HUES48 (cell line): ENCODE measurements around the gene C16orf87.

Experiments used
- H3K27ac ChIP-seq: one replicate; pipeline ENCODE4 v1.7.0; 2013; ENCODE audit warnings: low read depth, low read length, inconsistent platforms
- H3K27me3 ChIP-seq: 2 replicates; pipeline ENCODE4 v1.6.1; 2013; ENCODE audit warnings: mild to moderate bottlenecking, low read length; ENCODE audit not compliant: control insufficient read depth, insufficient read depth
- H3K36me3 ChIP-seq: 2 replicates; pipeline ENCODE4 v1.6.1; 2013; ENCODE audit warnings: low read length; ENCODE audit not compliant: control insufficient read depth, insufficient read depth
- H3K4me1 ChIP-seq: 2 replicates; pipeline ENCODE4 v1.6.1; 2013; ENCODE audit warnings: mild to moderate bottlenecking, low read length; ENCODE audit not compliant: control insufficient read depth, insufficient read depth
- H3K4me3 ChIP-seq: 2 replicates; pipeline ENCODE4 v1.5.1; 2013; ENCODE audit warnings: mild to moderate bottlenecking, low read depth, low read length
- H3K9ac ChIP-seq: 2 replicates; pipeline ENCODE4 v1.6.1; 2013; ENCODE audit warnings: mild to moderate bottlenecking, low read depth, low read length, moderate library complexity
- H3K9me3 ChIP-seq: 2 replicates; pipeline ENCODE4 v1.6.1; 2013; ENCODE audit warnings: low read length; ENCODE audit not compliant: control insufficient read depth, insufficient read depth

The C16orf87 gene

DNA sequence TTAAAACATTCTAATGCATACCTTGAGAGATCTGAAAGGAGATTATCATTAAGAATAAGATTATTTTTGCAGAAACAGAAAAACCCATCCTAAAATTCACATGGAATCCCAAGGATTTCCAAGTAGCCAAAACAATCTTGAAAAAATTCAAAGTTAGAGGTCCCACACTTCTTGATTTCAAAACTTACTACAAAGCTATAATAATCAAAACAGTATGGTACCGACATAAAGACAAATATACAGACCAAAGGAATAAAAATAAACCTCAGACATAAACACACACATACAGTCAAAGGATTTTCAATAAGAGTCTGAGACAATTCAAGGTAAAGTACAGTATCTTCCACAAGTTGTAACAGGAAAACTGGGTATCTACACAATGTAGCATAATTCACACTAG, 16.2 kb downstream of the C16orf87 start:
- no peaks in the 10 kb centered on the region for H3K9me3 ChIP-seq
- H3K9ac ChIP-seq = no peak overlapping the region
- H3K4me3 ChIP-seq = no peak overlapping the region
- no peaks in the 10 kb centered on the region; the same call in 1 of the 2 replicates for H3K36me3 ChIP-seq
- peaks cover 3% of the 10 kb centered on the region; the same call in 1 of the 2 replicates for H3K4me1 ChIP-seq
- no peaks in the 10 kb centered on the region for H3K27me3 ChIP-seq
- no peak overlapping the region for H3K27ac ChIP-seq

DNA sequence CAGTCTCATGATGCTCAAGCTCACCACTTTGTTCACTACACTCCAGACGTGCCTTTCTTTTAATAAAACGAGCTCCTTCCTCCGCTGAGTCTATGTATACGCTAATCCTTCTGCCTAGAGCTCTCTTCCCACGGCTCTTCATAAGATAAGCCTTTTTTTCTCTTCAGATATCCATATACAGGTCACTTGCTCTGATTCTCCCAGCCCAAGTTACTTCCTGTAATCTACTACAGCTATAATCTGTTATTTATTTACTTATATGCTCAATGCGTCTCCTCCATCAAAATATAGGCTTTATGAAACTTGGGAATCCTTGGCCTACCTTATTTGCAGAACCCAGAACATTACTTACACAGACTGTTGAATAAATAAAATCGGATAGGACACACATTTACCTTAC, 17.4 kb downstream of the C16orf87 start:
- Histone ChIP-seq H3K4me1 (peaks cover 3% of the 10 kb centered on the region; the same call in 1 of the 2 replicates), H3K27me3 (no peaks in the 10 kb centered on the region), H3K36me3 (peaks cover 2% of the 10 kb centered on the region; the same call in 1 of the 2 replicates), H3K4me3 (no peak overlapping the region), H3K27ac (no peak overlapping the region), H3K9me3 (no peaks in the 10 kb centered on the region), H3K9ac (no peak overlapping the region)

DNA sequence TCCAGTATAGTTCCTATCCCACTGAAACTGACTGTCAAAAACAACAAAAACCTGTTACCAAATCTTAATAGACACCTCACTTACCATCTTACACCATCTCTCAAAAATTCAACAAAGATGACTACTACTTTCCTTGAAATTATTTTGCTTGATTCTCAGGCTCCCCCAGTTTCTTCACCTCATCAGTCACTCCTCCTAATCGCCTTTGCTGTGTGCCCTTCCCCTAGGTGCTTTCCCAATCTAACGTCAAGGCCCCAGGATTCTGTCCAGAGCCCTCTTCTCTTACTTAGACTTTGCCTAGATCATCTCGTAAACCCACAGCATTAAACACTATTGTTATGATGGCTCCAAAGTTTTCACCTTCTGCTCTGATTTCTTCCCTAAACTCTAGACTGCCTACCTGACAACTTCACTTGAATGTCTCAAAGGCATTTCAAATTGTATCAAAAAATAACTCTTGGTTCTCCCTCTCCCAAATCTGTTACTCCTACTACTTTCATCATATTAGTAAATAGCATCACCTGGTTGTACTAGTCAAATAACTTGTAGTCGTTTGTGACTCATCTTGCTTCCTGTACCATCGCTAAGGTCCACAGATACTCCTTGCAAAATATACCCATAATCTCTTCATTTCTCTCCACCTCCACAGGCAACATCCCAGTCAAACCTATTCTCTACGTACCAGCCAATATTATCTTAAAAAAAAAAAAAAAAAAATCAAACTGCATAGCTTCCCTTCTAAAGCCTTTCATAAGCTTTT, 18.0 kb downstream of the C16orf87 start:
- Histone ChIP-seq H3K9me3 (no peaks in the 10 kb centered on the region), H3K27me3 (no peaks in the 10 kb centered on the region), H3K4me3 (no peak overlapping the region), H3K27ac (no peak overlapping the region), H3K4me1 (peaks cover 7% of the 10 kb centered on the region; the same call in 1 of the 2 replicates), H3K9ac (no peak overlapping the region), H3K36me3 (peaks cover 8% of the 10 kb centered on the region)

DNA sequence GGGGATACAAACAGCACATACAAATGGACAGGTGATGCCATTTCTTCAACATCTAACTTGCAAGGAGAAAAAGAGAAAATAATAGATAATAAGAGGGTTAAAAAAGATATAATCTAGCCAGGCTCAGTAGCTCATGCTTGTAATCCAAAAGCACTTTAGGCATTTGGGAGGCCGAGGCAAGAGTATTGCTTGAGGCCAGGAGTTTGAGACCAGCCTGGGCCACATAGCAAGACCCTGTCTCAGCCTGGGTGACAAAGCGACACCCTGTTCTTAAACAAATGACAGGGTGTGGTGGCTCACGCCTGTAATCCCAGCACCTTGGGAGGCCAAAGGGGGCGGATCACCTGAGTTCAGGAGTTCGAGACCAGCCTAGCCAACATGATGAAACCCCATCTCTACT, 19.3 kb downstream of the C16orf87 start:
- Histone ChIP-seq H3K4me1 (peaks cover 6% of the 10 kb centered on the region; the same call in 1 of the 2 replicates), H3K9ac (no peak overlapping the region), H3K36me3 (peaks cover 13% of the 10 kb centered on the region), H3K27ac (no peak overlapping the region), H3K4me3 (no peak overlapping the region), H3K9me3 (no peaks in the 10 kb centered on the region), H3K27me3 (no peaks in the 10 kb centered on the region)

DNA sequence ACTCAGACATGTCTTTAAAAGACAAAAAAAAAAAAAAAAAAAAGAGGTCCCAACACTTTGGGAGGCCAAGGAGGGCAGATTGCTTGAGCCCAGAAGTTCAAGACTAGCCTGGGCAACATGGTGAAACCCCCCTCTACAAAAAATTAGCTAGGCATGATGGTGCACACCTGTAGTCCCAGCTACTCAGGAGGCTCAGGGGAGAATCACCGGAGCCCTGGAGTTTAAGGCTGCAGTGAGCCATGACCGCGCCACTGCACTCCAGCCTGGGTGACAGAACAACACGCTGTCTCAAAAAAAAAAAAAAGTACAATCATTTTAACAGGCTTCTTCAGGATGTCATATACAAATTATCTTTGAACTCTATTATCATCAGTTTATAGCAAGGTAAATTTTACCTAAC, 22.0 kb downstream of the C16orf87 start:
- Histone ChIP-seq H3K4me3 (no peak overlapping the region), H3K9me3 (no peaks in the 10 kb centered on the region), H3K27ac (no peak overlapping the region), H3K9ac (no peak overlapping the region), H3K36me3 (peaks cover 17% of the 10 kb centered on the region), H3K4me1 (peaks cover 6% of the 10 kb centered on the region; the same call in 1 of the 2 replicates), H3K27me3 (no peaks in the 10 kb centered on the region)

DNA sequence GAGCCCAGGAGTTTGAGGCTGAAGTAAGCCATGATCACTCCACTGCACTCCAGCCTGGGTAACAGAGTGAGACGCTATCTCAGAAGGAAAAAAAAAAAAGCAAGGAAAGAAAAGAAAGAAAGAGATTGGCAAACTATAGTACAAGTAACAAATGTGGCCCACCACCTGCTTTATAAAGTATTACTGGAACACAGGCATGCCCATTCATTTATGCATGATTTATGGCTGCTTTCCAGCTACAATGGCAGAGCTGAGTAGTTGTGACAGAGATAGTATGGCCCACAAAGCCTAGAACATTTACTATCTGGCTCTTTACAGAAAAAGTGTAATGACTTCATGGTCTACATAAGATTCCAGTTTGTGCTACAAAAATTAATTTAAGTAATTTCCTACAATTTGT, 23.6 kb downstream of the C16orf87 start:
- Histone ChIP-seq H3K27ac (no peak overlapping the region), H3K36me3 (peaks cover 27% of the 10 kb centered on the region), H3K4me1 (peaks cover 6% of the 10 kb centered on the region; the same call in 1 of the 2 replicates)

DNA sequence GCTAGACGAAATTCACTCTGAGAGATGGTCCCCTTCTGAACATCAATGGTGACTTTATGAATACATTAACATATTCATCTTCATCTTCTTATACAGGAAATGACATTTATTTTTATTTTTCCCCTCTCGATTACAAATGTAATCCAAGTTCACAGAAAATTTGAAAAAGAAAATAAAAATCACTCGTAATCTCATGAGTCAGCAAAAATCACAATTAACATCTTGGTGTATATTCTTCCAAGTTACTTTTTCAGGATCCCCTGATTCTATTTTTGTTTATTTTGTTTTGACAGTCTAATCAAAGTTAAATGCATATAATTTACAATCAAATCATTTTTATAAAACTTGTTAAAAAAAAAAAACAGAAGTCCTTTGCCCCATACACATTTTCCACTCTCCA, 27.6 kb downstream of the C16orf87 start:
- Histone ChIP-seq H3K27ac (no peak overlapping the region), H3K4me1 (peaks cover 6% of the 10 kb centered on the region; the same call in 1 of the 2 replicates), H3K36me3 (peaks cover 26% of the 10 kb centered on the region), H3K9ac (no peak overlapping the region), H3K9me3 (no peaks in the 10 kb centered on the region), H3K4me3 (no peak overlapping the region), H3K27me3 (no peaks in the 10 kb centered on the region)

More for the DNA sequence above, 23.6 kb downstream of the C16orf87 start:
- Histone ChIP-seq H3K4me3 (no peak overlapping the region), H3K27me3 (no peaks in the 10 kb centered on the region), H3K9me3 (no peaks in the 10 kb centered on the region), H3K9ac (no peak overlapping the region)

DNA sequence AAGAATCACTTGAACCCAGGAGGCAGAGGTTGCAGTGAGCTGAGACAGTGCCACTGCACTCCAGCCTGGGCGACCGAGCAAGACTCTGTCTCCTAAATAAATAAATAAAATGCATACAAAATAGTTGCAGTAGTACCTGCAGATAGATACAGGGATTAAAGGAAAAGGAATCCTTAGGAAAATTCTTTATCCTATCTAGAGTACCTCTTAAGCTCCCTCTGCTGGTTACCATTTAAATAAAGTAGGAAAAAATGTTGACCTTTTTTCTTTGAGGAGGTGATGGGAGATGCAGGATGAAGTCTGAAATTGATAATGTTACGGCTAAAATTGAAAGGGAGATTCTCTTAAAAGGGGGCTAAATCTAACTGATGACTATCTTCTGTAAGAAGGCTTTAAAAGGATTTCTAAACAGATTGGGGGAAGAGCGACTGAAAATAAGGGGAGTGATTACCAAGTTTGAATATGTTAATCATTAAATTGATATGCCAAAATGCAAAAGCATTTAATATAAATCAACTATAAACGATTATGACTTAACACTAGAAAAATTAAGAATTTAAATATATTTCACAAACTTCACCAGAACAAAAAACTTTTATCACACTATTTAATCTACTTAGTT, 29.4 kb downstream of the C16orf87 start:
- H3K9me3 ChIP-seq = no peaks in the 10 kb centered on the region; the same call in 1 of the 2 replicates
- H3K4me3 ChIP-seq = no peak overlapping the region
- no peak overlapping the region for H3K27ac ChIP-seq
- no peaks in the 10 kb centered on the region for H3K4me1 ChIP-seq
- peaks cover 17% of the 10 kb centered on the region for H3K36me3 ChIP-seq
- H3K27me3 ChIP-seq = no peaks in the 10 kb centered on the region
- H3K9ac ChIP-seq = no peak overlapping the region

DNA sequence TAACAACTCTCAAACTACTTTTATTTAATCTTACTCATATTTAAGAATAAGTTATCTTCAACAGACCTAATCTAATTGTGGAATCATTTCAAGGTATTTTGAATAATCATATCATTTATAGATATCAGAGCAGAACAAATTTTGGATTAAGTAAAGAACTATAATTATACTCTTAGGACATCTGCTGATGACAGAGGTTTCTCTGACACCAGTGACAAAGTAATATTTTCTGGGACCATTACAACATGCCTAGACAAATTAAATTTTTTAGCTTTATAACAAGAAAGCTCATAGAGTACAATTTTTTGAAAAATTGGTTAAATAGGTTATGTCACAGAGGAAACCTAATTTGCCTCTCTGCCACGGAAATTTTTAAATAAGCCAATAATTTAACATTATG, 30.5 kb downstream of the C16orf87 start:
- Histone ChIP-seq H3K9me3 (no peaks in the 10 kb centered on the region; the same call in 1 of the 2 replicates), H3K36me3 (peaks cover 21% of the 10 kb centered on the region), H3K4me1 (no peaks in the 10 kb centered on the region), H3K4me3 (no peak overlapping the region), H3K27ac (no peak overlapping the region), H3K27me3 (no peaks in the 10 kb centered on the region), H3K9ac (no peak overlapping the region)

DNA sequence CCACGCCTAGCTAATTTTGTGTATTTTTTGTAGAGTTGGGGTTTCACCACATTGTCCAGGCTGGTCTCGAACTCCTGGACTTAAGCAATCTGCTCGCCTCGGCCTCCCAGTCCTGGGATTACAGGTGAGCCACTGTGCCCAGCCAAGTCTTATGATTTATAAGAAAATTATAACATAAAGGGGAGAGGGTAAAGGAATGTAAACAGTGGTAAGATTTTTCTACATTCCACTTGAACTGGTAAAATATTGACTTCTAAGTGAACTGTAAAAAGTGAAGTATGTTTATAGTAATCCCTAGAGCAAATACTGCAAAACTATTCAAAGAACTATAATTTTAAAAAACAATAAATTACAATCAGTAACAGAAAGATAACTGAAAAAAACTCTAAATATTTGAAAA, 33.5 kb downstream of the C16orf87 start:
- Histone ChIP-seq H3K4me3 (no peak overlapping the region), H3K9ac (no peak overlapping the region), H3K4me1 (no peaks in the 10 kb centered on the region), H3K36me3 (peaks cover 14% of the 10 kb centered on the region; the same call in 1 of the 2 replicates), H3K27ac (no peak overlapping the region), H3K27me3 (no peaks in the 10 kb centered on the region), H3K9me3 (peaks cover 7% of the 10 kb centered on the region)

DNA sequence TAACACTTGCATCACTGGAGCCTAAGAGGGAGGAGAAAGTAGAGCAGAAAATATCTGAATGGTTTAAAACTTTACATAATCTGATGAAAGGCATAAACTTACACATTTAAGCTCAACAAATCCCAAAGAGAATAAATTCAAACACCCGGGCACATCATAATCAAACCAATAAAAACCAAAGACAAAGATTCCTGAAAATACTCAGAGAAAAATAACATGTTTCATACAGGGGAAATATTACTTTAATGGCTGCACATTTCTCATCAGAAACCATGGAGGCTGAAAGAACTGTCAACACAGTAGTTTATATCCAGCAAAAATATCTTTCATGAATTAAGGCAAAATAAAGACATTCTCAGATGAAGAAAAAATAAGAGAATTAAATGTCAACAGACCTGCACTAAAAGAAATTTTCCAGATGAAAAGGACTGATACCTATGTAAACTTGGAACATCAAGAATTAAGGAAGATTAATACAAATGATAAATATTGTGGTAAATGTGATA, 34.2 kb downstream of the C16orf87 start:
- Histone ChIP-seq H3K4me3 (no peak overlapping the region), H3K4me1 (no peaks in the 10 kb centered on the region), H3K27me3 (no peaks in the 10 kb centered on the region), H3K27ac (no peak overlapping the region), H3K9me3 (peaks cover 7% of the 10 kb centered on the region), H3K36me3 (peaks cover 9% of the 10 kb centered on the region; the same call in 1 of the 2 replicates), H3K9ac (no peak overlapping the region)
